Measurements from ENCODE around the gene CHRNB2.

DNA sequence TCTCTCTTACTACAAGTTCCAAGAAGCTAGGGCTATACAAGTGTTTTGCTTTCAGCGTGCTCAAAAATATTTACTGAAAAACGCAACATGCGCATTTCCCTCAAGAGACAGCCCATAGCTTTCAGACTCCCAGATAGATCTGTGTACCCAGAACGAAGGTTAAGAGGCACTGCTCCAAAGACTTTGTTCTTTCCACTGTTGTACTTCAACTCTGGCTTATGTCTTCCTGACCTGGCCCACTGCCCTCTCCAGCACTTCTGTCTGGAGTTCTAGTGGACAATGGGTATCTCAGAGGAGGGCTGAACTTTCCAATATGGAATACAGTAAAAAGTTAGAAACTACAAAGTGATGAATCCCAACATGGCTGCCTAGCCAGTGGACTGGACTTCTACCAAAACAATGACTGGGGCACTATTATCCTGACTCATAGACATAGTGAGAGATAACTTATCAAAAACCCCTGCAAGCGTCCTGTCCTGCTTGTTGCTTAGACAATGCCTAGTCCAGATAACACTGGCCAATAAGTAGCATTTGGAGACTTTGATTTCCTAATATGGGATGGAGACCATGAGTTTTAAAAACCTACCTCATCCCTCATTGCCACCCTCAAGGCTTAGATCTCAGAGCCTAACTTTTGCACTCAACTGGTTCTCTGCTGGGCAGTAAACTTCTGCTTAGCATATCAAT, 49.2 kb downstream of the CHRNB2 start:
- TF ChIP-seq, protein P1, sequence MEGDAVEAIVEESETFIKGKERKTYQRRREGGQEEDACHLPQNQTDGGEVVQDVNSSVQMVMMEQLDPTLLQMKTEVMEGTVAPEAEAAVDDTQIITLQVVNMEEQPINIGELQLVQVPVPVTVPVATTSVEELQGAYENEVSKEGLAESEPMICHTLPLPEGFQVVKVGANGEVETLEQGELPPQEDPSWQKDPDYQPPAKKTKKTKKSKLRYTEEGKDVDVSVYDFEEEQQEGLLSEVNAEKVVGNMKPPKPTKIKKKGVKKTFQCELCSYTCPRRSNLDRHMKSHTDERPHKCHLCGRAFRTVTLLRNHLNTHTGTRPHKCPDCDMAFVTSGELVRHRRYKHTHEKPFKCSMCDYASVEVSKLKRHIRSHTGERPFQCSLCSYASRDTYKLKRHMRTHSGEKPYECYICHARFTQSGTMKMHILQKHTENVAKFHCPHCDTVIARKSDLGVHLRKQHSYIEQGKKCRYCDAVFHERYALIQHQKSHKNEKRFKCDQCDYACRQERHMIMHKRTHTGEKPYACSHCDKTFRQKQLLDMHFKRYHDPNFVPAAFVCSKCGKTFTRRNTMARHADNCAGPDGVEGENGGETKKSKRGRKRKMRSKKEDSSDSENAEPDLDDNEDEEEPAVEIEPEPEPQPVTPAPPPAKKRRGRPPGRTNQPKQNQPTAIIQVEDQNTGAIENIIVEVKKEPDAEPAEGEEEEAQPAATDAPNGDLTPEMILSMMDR (conservative IDR thresholded peaks at IDR 0.05; ENCODE audit: low read depth, low read length) = no peak
- TF ChIP-seq MAZ (IDR thresholded peaks at IDR 0.05; ENCODE audit: borderline replicate concordance, low read depth, low read length) (no peak), BHLHE40 (IDR thresholded peaks at IDR 0.05; ENCODE audit: low read depth, low read length) (no peak), POLR2A (IDR thresholded peaks at IDR 0.05; ENCODE audit: low read depth, low read length) (no peak), RFX5 (IDR thresholded peaks at IDR 0.05; ENCODE audit: low read depth, low read length) (no peak), RAD21 (IDR thresholded peaks at IDR 0.05; ENCODE audit: low read length) (no peak), FOS (IDR thresholded peaks at IDR 0.05; ENCODE audit: low read depth, low read length) (no peak)
- TF ChIP-seq, protein P2, sequence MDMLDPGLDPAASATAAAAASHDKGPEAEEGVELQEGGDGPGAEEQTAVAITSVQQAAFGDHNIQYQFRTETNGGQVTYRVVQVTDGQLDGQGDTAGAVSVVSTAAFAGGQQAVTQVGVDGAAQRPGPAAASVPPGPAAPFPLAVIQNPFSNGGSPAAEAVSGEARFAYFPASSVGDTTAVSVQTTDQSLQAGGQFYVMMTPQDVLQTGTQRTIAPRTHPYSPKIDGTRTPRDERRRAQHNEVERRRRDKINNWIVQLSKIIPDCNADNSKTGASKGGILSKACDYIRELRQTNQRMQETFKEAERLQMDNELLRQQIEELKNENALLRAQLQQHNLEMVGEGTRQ (IDR thresholded peaks at IDR 0.05; ENCODE audit: low read depth, low read length) = no peak
